ENCODE data around the gene XRN1.
A peak's percentile ranks its signal among the peaks of the same experiment; 100 is the strongest.
"Not testable (repeated sequence)": the region's sequence is repeated elsewhere in the genome, so short reads cannot be mapped to it uniquely, and the experiment has no call there.

XRN1 gene, protein sequence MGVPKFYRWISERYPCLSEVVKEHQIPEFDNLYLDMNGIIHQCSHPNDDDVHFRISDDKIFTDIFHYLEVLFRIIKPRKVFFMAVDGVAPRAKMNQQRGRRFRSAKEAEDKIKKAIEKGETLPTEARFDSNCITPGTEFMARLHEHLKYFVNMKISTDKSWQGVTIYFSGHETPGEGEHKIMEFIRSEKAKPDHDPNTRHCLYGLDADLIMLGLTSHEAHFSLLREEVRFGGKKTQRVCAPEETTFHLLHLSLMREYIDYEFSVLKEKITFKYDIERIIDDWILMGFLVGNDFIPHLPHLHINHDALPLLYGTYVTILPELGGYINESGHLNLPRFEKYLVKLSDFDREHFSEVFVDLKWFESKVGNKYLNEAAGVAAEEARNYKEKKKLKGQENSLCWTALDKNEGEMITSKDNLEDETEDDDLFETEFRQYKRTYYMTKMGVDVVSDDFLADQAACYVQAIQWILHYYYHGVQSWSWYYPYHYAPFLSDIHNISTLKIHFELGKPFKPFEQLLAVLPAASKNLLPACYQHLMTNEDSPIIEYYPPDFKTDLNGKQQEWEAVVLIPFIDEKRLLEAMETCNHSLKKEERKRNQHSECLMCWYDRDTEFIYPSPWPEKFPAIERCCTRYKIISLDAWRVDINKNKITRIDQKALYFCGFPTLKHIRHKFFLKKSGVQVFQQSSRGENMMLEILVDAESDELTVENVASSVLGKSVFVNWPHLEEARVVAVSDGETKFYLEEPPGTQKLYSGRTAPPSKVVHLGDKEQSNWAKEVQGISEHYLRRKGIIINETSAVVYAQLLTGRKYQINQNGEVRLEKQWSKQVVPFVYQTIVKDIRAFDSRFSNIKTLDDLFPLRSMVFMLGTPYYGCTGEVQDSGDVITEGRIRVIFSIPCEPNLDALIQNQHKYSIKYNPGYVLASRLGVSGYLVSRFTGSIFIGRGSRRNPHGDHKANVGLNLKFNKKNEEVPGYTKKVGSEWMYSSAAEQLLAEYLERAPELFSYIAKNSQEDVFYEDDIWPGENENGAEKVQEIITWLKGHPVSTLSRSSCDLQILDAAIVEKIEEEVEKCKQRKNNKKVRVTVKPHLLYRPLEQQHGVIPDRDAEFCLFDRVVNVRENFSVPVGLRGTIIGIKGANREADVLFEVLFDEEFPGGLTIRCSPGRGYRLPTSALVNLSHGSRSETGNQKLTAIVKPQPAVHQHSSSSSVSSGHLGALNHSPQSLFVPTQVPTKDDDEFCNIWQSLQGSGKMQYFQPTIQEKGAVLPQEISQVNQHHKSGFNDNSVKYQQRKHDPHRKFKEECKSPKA (N-terminal part only)

GRCh38 chr3:142447852-142448823, at the start of gene XRN1:
Gene XRN1, minus strand, starts transcription at chr3:142448037. Its CDS starts 93 bp downstream, at chr3:142447944.
- peak; percentile 79 to 91 (median 85) for DNase-seq (ENCODE audit: low read depth in 3 of 3, low spot score in 1 of 3)

DNA sequence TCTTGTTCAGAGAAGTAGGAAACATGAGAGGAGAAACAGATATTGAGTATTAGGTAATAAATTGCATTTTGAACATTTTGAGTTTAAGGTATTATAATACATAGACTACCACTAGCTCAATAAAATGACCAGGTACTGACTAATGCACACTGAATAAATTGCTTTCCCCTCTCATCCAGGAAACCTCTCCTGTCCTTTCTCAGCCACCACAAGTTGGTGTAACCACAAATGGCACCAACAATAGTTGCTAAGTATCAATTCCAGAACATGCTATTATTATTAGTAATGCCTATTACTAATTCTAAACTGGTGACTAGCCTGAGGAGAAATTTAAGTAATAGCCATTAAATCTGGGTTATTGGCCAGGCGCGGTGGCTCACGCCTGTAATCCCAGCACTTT, 47.3 kb upstream of the XRN1 start:
- no peak for DNase-seq (ENCODE audit: low read depth in 3 of 3, low spot score in 1 of 3)

GRCh38 chr3:142492184-142492583, 44.3 kb upstream of the XRN1 start:
- no peak for DNase-seq (ENCODE audit: low read depth in 3 of 3, low spot score in 1 of 3)

DNA sequence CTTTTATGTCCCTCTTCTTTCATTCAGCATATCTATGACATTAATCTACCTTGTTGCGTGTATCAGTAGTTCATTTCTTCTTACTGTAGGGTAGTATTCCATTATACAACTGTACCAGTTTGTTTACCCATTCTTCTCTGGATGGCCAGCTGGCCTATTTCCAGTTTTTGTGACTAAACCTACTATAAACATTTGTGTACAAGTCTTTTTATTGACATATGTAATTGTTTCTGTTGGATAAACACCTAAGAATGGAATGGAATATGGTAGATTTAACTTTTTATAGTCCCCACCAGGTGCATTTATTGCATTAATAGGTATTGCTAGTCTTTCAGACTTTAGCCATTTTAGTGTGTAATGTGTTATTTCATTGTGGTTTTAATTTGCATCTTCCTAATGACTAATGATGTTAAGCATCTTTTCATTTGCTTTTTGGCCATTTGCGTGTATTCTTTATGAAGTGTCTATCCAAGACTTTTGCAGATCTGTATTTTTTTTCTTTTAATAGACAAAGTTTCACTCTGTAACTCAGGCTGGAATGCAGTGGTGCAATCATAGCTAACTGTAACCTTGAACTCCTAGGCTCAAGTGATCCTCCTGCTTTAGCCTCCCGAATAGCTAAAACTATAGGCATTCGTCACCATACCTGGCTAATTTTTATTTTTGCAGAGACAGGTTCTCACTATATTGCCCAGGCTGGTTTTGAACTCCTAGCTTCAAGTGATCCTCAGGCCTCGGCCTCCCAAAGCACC, 41.9 kb upstream of the XRN1 start:
- no peak for DNase-seq (ENCODE audit: low read depth in 3 of 3, low spot score in 1 of 3)

GRCh38 chr3:142484912-142485435, 37.1 kb upstream of the XRN1 start:
- no peak for DNase-seq (ENCODE audit: low read depth in 3 of 3, low spot score in 1 of 3)

DNA sequence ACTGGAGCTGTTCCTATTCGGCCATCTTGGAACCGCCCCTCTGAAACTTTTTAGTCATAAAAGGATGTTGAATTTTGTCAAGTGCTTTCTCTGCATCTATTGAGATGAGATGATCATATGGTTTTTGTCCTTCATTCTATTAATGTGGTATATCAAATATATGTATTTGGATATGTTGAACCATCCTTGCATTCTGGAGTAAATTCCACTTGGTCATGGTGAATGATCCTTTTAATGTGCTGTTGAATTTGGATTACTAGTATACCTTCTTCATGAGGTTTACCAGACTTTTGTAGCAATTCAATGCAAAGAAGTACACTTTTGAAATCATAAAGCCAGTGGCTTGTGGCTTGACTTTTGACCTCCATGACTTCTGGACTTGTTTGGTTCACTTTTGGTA, 33.4 kb upstream of the XRN1 start:
- no peak for DNase-seq (ENCODE audit: low read depth in 3 of 3, low spot score in 1 of 3)

- DNase-seq (ENCODE audit: low read depth in 3 of 3, low spot score in 1 of 3) = no peak
These were observed 23.0 kb upstream of the XRN1 start for GRCh38 chr3:142470826-142471225.

DNA sequence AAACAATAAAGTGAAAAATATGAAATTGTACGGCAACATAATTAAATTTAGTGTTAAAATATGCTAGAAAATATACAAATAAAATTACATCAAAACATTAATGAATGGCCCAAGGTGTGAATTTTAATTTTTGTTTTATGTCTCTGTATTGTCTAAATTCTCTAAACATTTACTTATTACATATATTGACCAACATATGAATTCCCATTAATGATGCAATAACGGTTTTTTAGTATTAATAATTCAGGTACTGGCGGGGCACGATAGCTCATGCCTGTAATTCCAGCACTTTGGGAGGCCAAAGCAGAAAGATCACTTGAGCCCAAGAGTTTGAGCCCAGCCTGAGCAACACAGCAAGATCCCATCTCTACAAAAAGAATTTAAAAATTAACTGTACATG, 20.6 kb upstream of the XRN1 start:
- DNase-seq (ENCODE audit: low read depth in 3 of 3, low spot score in 1 of 3) = no peak

DNA sequence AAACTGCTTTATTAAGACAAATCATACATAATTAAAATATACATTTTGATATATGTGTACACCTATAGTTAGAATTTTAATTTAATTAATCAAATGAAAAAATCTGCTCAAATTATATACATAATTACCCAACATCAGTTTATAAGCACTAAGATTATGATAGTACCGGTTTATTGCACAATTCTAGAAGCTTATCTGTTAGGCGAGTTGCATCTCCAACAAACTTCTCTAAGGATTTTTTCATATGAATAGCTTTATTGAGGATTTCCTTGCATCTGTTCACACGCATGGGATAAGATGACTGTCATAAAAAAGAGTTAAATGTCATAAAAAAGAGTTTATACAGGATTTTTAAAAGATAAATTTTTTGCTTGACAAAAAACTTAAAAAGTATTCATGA, 19.9 kb upstream of the XRN1 start:
- no peak for DNase-seq (ENCODE audit: low read depth in 3 of 3, low spot score in 1 of 3)

GRCh38 chr3:142460689-142461088, 12.9 kb upstream of the XRN1 start:
- no peak for DNase-seq (ENCODE audit: low read depth in 3 of 3, low spot score in 1 of 3)

DNA sequence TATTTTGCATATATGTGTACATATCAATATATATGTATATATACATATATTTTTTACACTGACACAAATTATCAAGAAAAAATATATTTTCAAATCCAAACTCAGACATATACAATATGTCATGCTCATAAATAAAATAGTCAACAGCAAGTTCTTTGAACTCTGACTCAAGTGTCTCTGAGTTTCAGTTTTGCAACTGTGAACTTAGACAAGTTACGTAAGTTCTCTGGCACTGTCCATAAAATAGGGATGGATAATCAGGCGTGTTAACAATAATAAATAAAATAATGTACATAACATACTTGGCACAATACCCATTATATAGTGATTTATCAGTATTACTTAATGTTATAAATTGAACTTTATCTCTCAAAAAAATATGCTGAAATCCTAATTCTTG, 12.1 kb upstream of the XRN1 start:
- no peak for DNase-seq (ENCODE audit: low read depth in 3 of 3, low spot score in 1 of 3)

DNA sequence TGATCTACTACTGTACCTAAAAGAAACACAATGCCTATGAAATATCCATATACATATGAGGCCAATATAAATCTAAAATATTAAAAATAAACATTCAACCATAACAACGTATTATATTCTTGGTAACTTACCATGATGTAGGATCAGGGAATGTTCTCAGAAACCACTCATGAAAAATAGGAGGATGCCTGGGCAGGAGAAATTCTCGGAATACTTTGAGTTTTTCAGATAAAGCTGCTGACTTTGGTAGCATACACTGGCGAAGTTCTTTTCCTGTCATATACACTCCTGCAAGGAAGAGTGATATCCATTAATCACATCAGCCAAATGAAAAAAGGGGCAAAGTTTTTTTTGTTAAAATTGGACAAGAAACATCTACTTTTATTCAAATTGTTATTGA, 11.3 kb upstream of the XRN1 start:
- DNase-seq (ENCODE audit: low read depth in 3 of 3, low spot score in 1 of 3) = no peak

DNA sequence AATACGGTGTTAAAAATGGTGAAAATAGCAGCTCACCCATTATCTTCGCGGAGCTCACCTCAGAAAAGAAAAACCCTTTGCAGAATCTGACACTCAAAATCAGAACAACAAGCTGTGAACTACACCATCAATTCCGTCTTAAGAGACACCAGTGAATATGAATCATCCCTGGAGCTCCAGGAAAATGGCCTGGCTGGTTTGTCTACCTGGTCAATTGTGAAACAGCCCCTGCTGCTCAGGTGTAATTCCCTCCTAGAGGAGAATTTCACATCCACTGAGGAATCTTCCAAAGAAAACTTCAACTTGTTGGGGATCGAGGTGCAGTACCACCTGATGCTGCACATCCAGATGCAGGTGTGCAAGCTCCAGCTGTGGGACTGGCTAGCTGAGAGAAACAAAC, 3.0 kb upstream of the XRN1 start:
- no peak for DNase-seq (ENCODE audit: low read depth in 3 of 3, low spot score in 1 of 3)

GRCh38 chr3:142450189-142450588, 2.4 kb upstream of the XRN1 start:
- no peak for DNase-seq (ENCODE audit: low read depth in 3 of 3, low spot score in 1 of 3)

- peak in 1 of 3 donors; percentile 16 for DNase-seq (ENCODE audit: low read depth in 3 of 3, low spot score in 1 of 3)
These were observed 461 bp downstream of the XRN1 start for GRCh38 chr3:142447301-142447851.

DNA sequence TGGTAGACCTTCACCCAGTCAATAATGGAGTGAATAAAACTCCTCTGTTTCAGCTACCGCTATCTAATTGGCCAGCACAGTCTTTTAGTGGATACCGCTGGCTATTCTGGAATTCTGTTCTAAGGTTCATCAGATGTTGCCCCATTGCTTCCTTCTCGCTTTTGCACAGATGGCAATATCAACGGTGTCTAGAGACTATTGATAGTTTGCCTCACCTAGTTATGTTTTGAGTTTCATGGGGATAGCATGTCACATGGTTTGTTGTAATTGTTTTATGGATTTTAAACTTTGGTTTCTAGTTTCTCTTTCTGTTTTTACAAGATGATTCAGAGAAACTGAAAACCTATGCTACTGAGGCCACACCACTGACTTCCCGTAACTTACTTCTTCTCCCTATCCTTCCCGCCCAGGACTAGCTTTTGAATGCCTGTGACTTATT, 2.0 kb downstream of the XRN1 start:
- no peak for DNase-seq (ENCODE audit: low read depth in 3 of 3, low spot score in 1 of 3)

DNA sequence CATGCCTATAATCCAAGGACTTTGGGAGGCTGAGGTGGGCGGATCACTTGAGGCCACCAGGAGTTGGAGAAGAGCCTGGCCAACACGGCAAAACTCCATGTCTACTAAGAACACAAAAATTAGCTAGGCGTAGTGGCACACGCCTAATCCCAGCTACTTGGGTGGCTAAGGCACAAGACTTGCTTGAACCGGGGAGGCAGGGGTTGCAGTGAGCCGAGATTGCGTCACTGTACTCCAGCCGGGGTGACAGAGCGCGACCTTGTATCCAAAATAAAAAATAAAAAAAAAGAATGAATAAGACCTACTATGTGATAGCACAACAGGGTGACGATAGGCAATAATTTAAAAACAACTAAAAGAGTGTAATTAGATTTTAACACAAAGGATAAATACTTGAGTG, 3.5 kb downstream of the XRN1 start:
- no peak for DNase-seq (ENCODE audit: low read depth in 3 of 3, low spot score in 1 of 3)

DNA sequence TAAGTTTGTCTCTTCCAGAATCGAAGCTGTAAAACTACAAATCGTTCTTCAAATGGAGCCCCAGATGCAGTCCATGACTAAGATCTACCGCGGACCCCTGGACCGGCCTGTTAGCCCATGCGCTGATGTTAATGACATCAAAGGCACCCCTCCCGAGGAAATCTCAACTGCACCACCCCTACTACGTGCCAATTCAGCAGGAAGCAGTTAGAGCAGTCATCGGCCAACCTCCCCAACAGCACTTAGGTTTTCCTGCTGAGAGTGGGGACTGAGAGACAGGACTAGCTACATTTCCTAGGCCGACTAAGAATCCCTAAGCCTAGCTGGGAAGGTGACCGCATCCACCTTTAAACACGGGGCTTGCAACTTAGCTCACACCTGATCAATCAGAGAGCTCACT, 4.8 kb downstream of the XRN1 start:
- DNase-seq (ENCODE audit: low read depth in 3 of 3, low spot score in 1 of 3) = not testable (repeated sequence)

Data from stimulated activated CD4-positive, alpha-beta T cell treated with anti-CD3 and anti-CD28 coated beads, TNF-alpha, amount 100 ng/mL, for 1 hour (primary cell).